ENCODE measurements around the gene SNRPB.

The SNRPB gene

DNA sequence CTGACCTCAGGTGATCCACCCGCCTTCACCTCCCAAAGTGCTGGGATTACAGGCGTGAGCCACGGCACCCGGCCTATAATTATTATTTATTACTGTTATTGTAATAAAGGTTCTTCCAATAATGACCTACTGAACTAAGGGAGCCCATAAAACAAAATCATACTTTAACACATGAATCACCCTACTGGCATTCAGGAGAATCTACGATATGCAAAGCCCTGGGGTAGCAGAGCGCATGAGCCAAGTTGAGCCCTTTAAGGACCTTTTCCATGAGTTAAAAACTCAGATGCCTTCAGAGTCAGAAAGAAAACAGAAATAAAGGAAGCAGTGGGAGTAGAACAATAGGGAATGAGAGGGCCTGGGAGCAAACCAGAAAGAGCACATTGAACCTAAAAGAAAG lies 41.5 kb downstream of the SNRPB start:
- DNase-seq (ENCODE audit: low spot score), result no peak

DNA sequence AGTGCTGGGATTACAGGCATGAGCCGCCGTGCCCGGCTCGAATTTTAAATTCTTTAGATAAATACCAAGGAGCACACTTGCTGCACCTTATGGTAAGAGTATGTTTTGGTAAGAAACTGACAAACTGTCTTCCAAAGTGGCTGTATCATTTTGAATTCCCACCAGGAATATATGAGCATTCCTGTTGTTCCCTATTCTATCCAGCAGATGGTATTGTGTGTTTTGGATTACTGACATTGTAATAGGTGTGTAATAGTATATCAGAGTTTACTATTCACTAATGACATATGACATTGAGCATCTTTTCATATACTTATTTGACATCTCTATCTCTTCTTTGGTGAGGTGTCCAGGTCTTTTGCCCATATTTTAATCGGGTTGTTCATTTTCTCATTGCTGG lies 49.3 kb downstream of the SNRPB start:
- DNase-seq (ENCODE audit: low spot score), result no peak

DNA sequence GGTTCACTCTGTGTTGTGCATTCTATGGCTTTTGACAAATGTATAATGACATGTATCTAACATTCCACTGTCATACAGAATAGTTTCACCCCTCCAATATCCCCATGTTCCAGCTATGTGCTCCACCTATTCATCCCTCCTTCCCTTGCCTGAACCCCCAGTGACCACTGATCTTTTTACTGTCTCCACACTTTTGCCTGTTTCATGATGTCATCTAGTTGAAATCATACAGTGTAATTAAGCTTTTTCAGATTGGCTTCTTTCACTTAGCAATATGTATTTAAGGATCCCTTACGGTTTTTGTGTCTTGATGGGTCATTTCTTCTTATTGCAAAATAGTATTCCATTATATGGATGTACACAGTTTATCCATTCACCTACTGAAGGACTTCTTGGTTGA lies 50.1 kb downstream of the SNRPB start:
- DNase-seq (ENCODE audit: low spot score), result no peak

DNA sequence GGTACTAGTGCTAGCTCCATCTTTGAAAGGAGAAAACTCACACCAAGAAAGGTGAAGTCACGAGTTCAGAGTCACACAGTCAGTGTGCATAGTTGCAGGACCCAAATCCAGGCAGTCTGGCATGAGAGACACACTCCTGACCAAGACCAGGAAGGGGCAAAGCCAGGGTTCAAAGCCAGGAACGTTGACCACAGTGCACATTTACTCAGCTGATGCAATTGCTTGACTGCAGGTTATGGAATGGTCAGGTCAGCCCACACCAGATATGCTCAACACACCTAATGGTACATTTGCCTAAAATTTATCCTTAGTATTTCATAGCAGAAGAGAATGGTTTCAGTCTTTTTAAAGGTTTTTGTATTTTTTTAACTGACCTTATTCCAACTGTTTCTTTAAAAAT lies 52.2 kb downstream of the SNRPB start:
- no peak for DNase-seq (ENCODE audit: low spot score)

DNA sequence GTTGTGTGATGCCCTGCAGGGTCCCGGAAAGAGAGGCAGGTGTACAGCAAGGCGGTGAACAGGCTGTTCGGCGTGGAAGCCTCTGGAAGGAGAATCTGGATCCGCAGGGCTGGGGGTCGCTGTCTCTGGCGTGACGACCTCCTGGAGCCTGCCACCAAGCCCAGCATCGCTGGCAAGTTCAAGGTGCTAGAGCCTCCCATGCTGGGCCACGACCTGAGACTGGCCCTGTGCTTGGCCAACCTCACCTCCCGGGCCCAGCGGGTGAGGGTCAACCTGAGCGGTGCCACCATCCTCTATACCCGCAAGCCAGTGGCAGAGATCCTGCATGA lies 53.4 kb downstream of the SNRPB start:
- no peak for DNase-seq (ENCODE audit: low spot score)

DNA sequence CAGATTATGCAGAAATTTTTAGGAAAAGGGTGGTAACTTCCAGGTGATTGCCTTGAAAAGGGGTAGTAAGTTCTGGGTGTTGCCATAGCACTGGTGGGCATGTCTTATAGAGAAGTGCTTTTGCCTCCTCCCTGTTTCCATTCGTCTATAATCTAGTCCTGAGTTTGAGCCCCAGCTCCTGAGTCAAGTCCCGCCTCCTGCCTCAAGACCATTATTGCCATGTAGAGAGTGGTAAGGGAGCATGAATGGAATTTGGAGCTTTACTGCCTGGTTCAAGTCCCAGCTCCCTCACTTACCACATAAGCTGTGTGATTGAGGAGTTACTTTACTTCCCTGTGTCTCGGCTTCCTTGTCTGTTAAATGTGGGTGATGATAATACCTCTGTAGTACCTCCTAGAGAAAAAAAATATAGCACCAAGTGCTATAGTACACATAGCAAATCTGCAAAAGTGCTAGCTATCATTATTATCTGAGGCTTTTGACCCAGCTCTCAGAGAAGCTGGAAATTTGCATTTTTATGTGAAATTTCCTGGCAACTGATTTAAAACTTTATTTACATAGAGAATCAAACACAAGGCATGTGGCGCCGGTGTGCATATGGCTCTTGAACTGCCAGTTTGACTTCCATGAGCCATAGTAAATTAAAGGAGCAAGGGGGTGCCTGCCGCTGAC lies 53.9 kb downstream of the SNRPB start:
- no peak for DNase-seq (ENCODE audit: low spot score)
